IMR-90 (cell line): ENCODE measurements around the gene FMO2. TPM values are rescaled to one million over a fixed set of nuclear protein-coding genes. Genes with fewer than 3 reads are reported as not detected.

Source experiments
- ATAC-seq: fragments of 200-7000 bp; cut with Tn5 transposase; 2 replicates; pipeline ENCODE4 v1.9.1; 2020; ENCODE audit warnings: low read depth, mild to moderate bottlenecking, moderate library complexity
- BruUV-seq: library from RNA; stranded (reverse); fragments of 400-500 nt; replicated peaks from 2 replicates; lab custom pipeline; 2021; lab: Mats Ljungman, UMichigan
- CTCF ChIA-PET: fragments of 300-600 bp; formaldehyde crosslinking; extraction: SDS; loops from one replicate; lab custom pipeline; 2021; ENCODE audit warnings: antibody characterized with exemption; lab: Yijun Ruan, JAX
- POLR2A ChIA-PET: fragments of 300-600 bp; sonication (Branson Sonifier 250); formaldehyde crosslinking; loops from one replicate; lab custom pipeline; 2022; ENCODE audit warnings: antibody characterized with exemption; ENCODE audit not compliant: unreplicated experiment; lab: Charles Lee
- DNase-seq: peaks from one replicate; pipeline ENCODE4 v3.0.0; 2013
- H2AFZ ChIP-seq: replicated peaks from 2 replicates; pipeline ENCODE3; 2013; ENCODE audit warnings: low read length, mild to moderate bottlenecking; ENCODE audit not compliant: poor library complexity
- H2AK5ac ChIP-seq: 2 replicates; pipeline ENCODE4 v1.6.1; 2013; ENCODE audit warnings: low read depth, low read length, inconsistent platforms
- H2AK9ac ChIP-seq: replicated peaks from 2 replicates; pipeline ENCODE3; 2013; ENCODE audit warnings: mild to moderate bottlenecking, low read depth, low read length, moderate library complexity; ENCODE audit not compliant: poor library complexity
- H2BK120ac ChIP-seq: 2 replicates; pipeline ENCODE4 v1.6.1; 2013; ENCODE audit warnings: low read depth, low read length, inconsistent platforms
- H2BK15ac ChIP-seq: 3 replicates; pipeline ENCODE4 v1.6.1; 2013; ENCODE audit warnings: low read depth, low read length, inconsistent platforms
- H2BK20ac ChIP-seq: 2 replicates; pipeline ENCODE4 v1.6.1; 2013; ENCODE audit warnings: low read depth, mild to moderate bottlenecking, inconsistent platforms, low read length, moderate library complexity
- H2BK5ac ChIP-seq: 2 replicates; pipeline ENCODE4 v1.6.1; 2013; ENCODE audit warnings: mild to moderate bottlenecking, low read depth, low read length, inconsistent platforms; ENCODE audit not compliant: poor library complexity, severe bottlenecking
- H3K14ac ChIP-seq: replicated peaks from 2 replicates; pipeline ENCODE4 v1.6.1; 2013; ENCODE audit warnings: low read depth, low read length, inconsistent platforms
- H3K18ac ChIP-seq: 2 replicates; pipeline ENCODE4 v1.6.1; 2013; ENCODE audit warnings: low read depth, low read length, control low read depth
- H3K23ac ChIP-seq: 2 replicates; pipeline ENCODE4 v1.6.1; 2013; ENCODE audit warnings: low read depth, low read length, inconsistent platforms
- H3K27ac ChIP-seq: 2 replicates; pipeline ENCODE4 v1.5.1; 2013; ENCODE audit warnings: mild to moderate bottlenecking, control low read depth, low read length; ENCODE audit not compliant: insufficient read depth
- H3K27me3 ChIP-seq: 2 replicates; pipeline ENCODE4 v1.6.1; 2013; ENCODE audit warnings: low read length; ENCODE audit not compliant: control insufficient read depth, insufficient read depth
- H3K36me3 ChIP-seq: 2 replicates; pipeline ENCODE4 v1.6.1; 2013; ENCODE audit warnings: low read length, mixed read lengths; ENCODE audit not compliant: control insufficient read depth, insufficient read depth
- H3K4ac ChIP-seq: 2 replicates; pipeline ENCODE4 v1.6.1; 2013; ENCODE audit warnings: low read depth, low read length, inconsistent platforms
- H3K4me1 ChIP-seq: 2 replicates; pipeline ENCODE4 v1.6.1; 2013; ENCODE audit warnings: low read length, mixed read lengths; ENCODE audit not compliant: control insufficient read depth, insufficient read depth
- H3K4me2 ChIP-seq: 2 replicates; pipeline ENCODE4 v1.6.1; 2013; ENCODE audit warnings: low read depth, mild to moderate bottlenecking, control low read depth, low read length, moderate library complexity
- H3K4me3 ChIP-seq: 2 replicates; pipeline ENCODE4 v1.5.1; 2013; ENCODE audit warnings: low read depth, mild to moderate bottlenecking, control low read depth, low read length, moderate library complexity; ENCODE audit not compliant: insufficient read depth
- H3K56ac ChIP-seq: 2 replicates; pipeline ENCODE4 v1.6.1; 2013; ENCODE audit warnings: low read length, inconsistent platforms; ENCODE audit not compliant: insufficient read depth; ENCODE audit errors: extremely low read depth
- H3K79me1 ChIP-seq, 2 experiments: 2 replicates each; pipeline ENCODE4 v1.6.1; 2013; ENCODE audit warnings: low read length in 2 of 2, inconsistent platforms in 1 of 2, low read depth in 1 of 2
- H3K9ac ChIP-seq: 2 replicates; pipeline ENCODE4 v1.6.1; 2013; ENCODE audit warnings: low read depth, low read length, control low read depth
- H3K9me1 ChIP-seq: 2 replicates; pipeline ENCODE4 v1.6.1; 2013; ENCODE audit warnings: low read length, inconsistent platforms; ENCODE audit not compliant: insufficient read depth
- H3K9me3 ChIP-seq: 2 replicates; pipeline ENCODE4 v1.6.1; 2013; ENCODE audit warnings: low read length; ENCODE audit not compliant: control insufficient read depth, insufficient read depth
- H4K20me1 ChIP-seq: 2 replicates; pipeline ENCODE4 v1.6.1; 2013; ENCODE audit warnings: low read length, inconsistent platforms; ENCODE audit not compliant: insufficient read depth
- H4K5ac ChIP-seq: 2 replicates; pipeline ENCODE4 v1.6.1; 2013; ENCODE audit warnings: mild to moderate bottlenecking, low read depth, low read length, control low read depth
- H4K8ac ChIP-seq, 2 experiments: 2 replicates each; pipeline ENCODE4 v1.6.1; 2013; ENCODE audit warnings: low read depth in 2 of 2, low read length in 2 of 2, control low read depth in 1 of 2, inconsistent platforms in 1 of 2
- H4K91ac ChIP-seq: 2 replicates; pipeline ENCODE4 v1.6.1; 2013; ENCODE audit warnings: low read depth, low read length, inconsistent platforms; ENCODE audit not compliant: insufficient read depth
- CEBPB ChIP-seq: IDR thresholded peaks from 2 replicates; pipeline ENCODE4 v1.6.1; 2012; ENCODE audit warnings: low read depth, low read length, improper control_type of control experiment
- CHD1 ChIP-seq: IDR thresholded peaks from 2 replicates; pipeline ENCODE4 v1.6.1; 2012; ENCODE audit warnings: low read depth, low read length, improper control_type of control experiment
- FOS ChIP-seq: fragments of 150-350 bp; IDR thresholded peaks from 2 replicates; pipeline ENCODE4 v1.6.1; 2016; ENCODE audit warnings: low read depth, low read length
- MAZ ChIP-seq: IDR thresholded peaks from 2 replicates; pipeline ENCODE4 v1.6.1; 2012; ENCODE audit warnings: low read depth, mild to moderate bottlenecking, low read length, improper control_type of control experiment, moderate library complexity, borderline replicate concordance
- MXI1 ChIP-seq: IDR thresholded peaks from 2 replicates; pipeline ENCODE4 v1.6.1; 2012; ENCODE audit warnings: low read depth, mild to moderate bottlenecking, low read length, moderate library complexity, borderline replicate concordance
- NFE2L2 ChIP-seq: fragments of 150-350 bp; IDR thresholded peaks from 2 replicates; pipeline ENCODE4 v1.6.1; 2016; ENCODE audit warnings: low read depth, mild to moderate bottlenecking, low read length
- POLR2A ChIP-seq: IDR thresholded peaks from 2 replicates; pipeline ENCODE4 v1.6.1; 2012; ENCODE audit warnings: mild to moderate bottlenecking, low read depth, low read length
- RAD21 ChIP-seq: IDR thresholded peaks from 2 replicates; pipeline ENCODE4 v1.6.1; 2012; ENCODE audit warnings: low read length, improper control_type of control experiment
- RCOR1 ChIP-seq: IDR thresholded peaks from 2 replicates; pipeline ENCODE4 v1.6.1; 2012; ENCODE audit warnings: mild to moderate bottlenecking, low read length, improper control_type of control experiment; ENCODE audit not compliant: insufficient replicate concordance
- RFX5 ChIP-seq: IDR thresholded peaks from 2 replicates; pipeline ENCODE4 v1.8.0; 2012; ENCODE audit warnings: low read depth, mild to moderate bottlenecking, low read length, moderate library complexity
- SMC3 ChIP-seq: fragments of 150-350 bp; IDR thresholded peaks from 2 replicates; pipeline ENCODE4 v1.6.1; 2016; ENCODE audit warnings: low read depth, mild to moderate bottlenecking, antibody characterized with exemption, low read length, moderate library complexity
- WGBS, 2 experiments: methylation state at CpG; one replicate each; pipeline versions ENCODE4 v1.1.5 to v1.1.7; 2013; ENCODE audit warnings: missing lambda C conversion rate in 2 of 2; ENCODE audit not compliant: insufficient read length in 1 of 2; ENCODE audit errors: extremely low coverage in 2 of 2; 5-methylcytosine and 5-hydroxymethylcytosine counted together
- dilution Hi-C: fragments of 300-500 bp; cut with HindIII; formaldehyde crosslinking; loops from one replicate; pipeline ENCODE4 v1.14.3; 2018; ENCODE audit warnings: low sequenced_read_pairs; ENCODE audit not compliant: unreplicated experiment
- in situ Hi-C: fragments of 300-500 bp; cut with MboI; formaldehyde crosslinking; loops from 3 replicates; pipeline ENCODE4 v1.14.3; 2019; ENCODE audit warnings: low sequenced_read_pairs, inconsistent platforms, mixed read lengths
- intact Hi-C: fragments of 100-400 bp; cut with micrococcal nuclease; formaldehyde crosslinking; loops from 2 replicates; pipeline ENCODE4 v1.10.0; 2022
- polyA plus RNA-seq, 3 experiments: library from polyadenylated mRNA; depleted of rRNA; stranded (reverse); fragments of >200 nt; gene quantifications; 2 replicates each; pipeline ENCODE4 v1.2.3, GENCODE V29; 2012; ENCODE audit warnings: low replicate concordance in 1 of 3
- total RNA-seq: library from RNA; depleted of rRNA; stranded (reverse); fragments of >200 nt; gene quantifications from 2 replicates; pipeline ENCODE4 v1.2.3, GENCODE V29; 2012
- TF ChIP-seq, protein P1 (sequence below): conservative IDR thresholded peaks from 2 replicates; pipeline ENCODE4 v1.5.1; 2012; ENCODE audit warnings: mild to moderate bottlenecking, low read depth, low read length, improper control_type of control experiment
- TF ChIP-seq, protein P2 (sequence below): fragments of 150-350 bp; IDR thresholded peaks from 2 replicates; pipeline ENCODE4 v1.6.1; 2016; ENCODE audit warnings: low read depth, mild to moderate bottlenecking, low read length, moderate library complexity, borderline replicate concordance
- TF ChIP-seq, protein P3 (sequence below): fragments of 150-350 bp; IDR thresholded peaks from 2 replicates; pipeline ENCODE4 v1.6.1; 2017; ENCODE audit warnings: mild to moderate bottlenecking, antibody characterized with exemption, low read length, low read depth

The FMO2 gene
- total and polyA plus RNA-seq, 2 of the 4 experiments (the other 2 are of a cell fraction), result under 0.01 to 0.05 TPM

DNA sequence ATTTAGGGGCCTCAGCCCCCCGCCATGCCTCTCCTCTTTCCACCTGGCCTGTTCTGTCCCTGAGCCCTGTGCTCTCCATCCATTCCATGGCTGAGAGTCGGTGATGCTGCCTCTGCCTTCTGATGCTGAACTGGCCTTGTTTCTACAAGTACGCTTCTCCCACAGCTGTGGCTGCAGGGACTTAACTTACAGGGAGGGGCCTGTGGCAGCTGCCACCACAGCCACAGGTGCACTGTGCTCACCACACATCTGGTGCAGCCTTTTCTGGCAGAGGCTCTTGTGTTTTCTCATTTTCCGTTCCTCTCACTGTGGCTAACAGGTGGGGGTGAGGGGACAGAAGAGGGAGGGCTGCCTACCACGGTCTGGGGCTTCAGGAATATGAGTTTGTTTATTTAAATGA, 67.4 kb downstream of the FMO2 start:
- no peak overlapping the region for H2BK120ac ChIP-seq
- 0 out of 2 replicates have a peak, but pooled peaks cover 2% of the 10 kb centered on the region for H3K4me1 ChIP-seq
- no peaks in the 10 kb centered on the region for H3K36me3 ChIP-seq
- dilution Hi-C loops, result no loop called here
- CTCF ChIA-PET, result no interaction called here
- no peak overlapping the region for H4K91ac ChIP-seq
- peaks cover 1% of the 10 kb centered on the region for H3K27me3 ChIP-seq
- no peaks in the 10 kb centered on the region for H3K9me3 ChIP-seq
- TF ChIP-seq RCOR1, result no peak
- TF ChIP-seq MXI1, result no peak
- TF ChIP-seq, protein P1, sequence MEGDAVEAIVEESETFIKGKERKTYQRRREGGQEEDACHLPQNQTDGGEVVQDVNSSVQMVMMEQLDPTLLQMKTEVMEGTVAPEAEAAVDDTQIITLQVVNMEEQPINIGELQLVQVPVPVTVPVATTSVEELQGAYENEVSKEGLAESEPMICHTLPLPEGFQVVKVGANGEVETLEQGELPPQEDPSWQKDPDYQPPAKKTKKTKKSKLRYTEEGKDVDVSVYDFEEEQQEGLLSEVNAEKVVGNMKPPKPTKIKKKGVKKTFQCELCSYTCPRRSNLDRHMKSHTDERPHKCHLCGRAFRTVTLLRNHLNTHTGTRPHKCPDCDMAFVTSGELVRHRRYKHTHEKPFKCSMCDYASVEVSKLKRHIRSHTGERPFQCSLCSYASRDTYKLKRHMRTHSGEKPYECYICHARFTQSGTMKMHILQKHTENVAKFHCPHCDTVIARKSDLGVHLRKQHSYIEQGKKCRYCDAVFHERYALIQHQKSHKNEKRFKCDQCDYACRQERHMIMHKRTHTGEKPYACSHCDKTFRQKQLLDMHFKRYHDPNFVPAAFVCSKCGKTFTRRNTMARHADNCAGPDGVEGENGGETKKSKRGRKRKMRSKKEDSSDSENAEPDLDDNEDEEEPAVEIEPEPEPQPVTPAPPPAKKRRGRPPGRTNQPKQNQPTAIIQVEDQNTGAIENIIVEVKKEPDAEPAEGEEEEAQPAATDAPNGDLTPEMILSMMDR, result no peak
- TF ChIP-seq, protein P2, sequence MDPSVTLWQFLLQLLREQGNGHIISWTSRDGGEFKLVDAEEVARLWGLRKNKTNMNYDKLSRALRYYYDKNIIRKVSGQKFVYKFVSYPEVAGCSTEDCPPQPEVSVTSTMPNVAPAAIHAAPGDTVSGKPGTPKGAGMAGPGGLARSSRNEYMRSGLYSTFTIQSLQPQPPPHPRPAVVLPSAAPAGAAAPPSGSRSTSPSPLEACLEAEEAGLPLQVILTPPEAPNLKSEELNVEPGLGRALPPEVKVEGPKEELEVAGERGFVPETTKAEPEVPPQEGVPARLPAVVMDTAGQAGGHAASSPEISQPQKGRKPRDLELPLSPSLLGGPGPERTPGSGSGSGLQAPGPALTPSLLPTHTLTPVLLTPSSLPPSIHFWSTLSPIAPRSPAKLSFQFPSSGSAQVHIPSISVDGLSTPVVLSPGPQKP, result no peak
- TF ChIP-seq RFX5, result no peak
- no peak for TF ChIP-seq SMC3
- TF ChIP-seq RAD21, result no peak
- no peak for TF ChIP-seq NFE2L2
- TF ChIP-seq FOS, result no peak
- TF ChIP-seq MAZ, result no peak
- no peak for TF ChIP-seq POLR2A
- TF ChIP-seq CHD1, result no peak
- TF ChIP-seq CEBPB, result no peak
- TF ChIP-seq, protein P3, sequence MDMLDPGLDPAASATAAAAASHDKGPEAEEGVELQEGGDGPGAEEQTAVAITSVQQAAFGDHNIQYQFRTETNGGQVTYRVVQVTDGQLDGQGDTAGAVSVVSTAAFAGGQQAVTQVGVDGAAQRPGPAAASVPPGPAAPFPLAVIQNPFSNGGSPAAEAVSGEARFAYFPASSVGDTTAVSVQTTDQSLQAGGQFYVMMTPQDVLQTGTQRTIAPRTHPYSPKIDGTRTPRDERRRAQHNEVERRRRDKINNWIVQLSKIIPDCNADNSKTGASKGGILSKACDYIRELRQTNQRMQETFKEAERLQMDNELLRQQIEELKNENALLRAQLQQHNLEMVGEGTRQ, result no peak
- H3K79me1 ChIP-seq, result no peaks in the 10 kb centered on the region
- no peak overlapping the region for H4K8ac ChIP-seq
- no peak overlapping the region for H3K9ac ChIP-seq
- no peak overlapping the region for H3K4ac ChIP-seq
- no peak overlapping the region for H2AK9ac ChIP-seq
- no peak overlapping the region for H3K14ac ChIP-seq
- no peak overlapping the region for H2AFZ ChIP-seq
- no peaks in the 10 kb centered on the region for H4K20me1 ChIP-seq
- intact Hi-C loops, result no loop called here
- no peak overlapping the region for H3K27ac ChIP-seq
- H3K18ac ChIP-seq, result no peak overlapping the region
- H2BK20ac ChIP-seq, result no peak overlapping the region
- ATAC-seq (no peak), DNase-seq (no peak)
- H3K4me2 ChIP-seq, result no peak overlapping the region
- no TSS peak for BruUV-seq
- H3K9me1 ChIP-seq, result peaks cover 4% of the 10 kb centered on the region; the same call in 1 of the 2 replicates
- no peak overlapping the region for H2AK5ac ChIP-seq
- H3K56ac ChIP-seq, result no peak overlapping the region
- WGBS, 2 experiments, result 70% methylated on average over 2 of the region's 5 CpGs; no CpG with 5 or more reads in 1 of the 2 experiments
- no peak overlapping the region for H2BK5ac ChIP-seq
- H3K4me3 ChIP-seq, result no peak overlapping the region
- no peak overlapping the region for H3K23ac ChIP-seq
- H4K5ac ChIP-seq, result no peak overlapping the region
- H2BK15ac ChIP-seq, result no peak overlapping the region
- in situ Hi-C loops, result no loop called here
- POLR2A ChIA-PET, result no interaction called here
